Forelimb muscle (tissue), 1 donor: ENCODE data around the gene CASKIN1. TPM values are rescaled to one million over a fixed set of nuclear protein-coding genes. Genes with fewer than 3 reads are reported as not detected.
"Not testable (repeated sequence)": the region's sequence is repeated elsewhere in the genome, so short reads cannot be mapped to it uniquely, and the experiment has no call there.

ENCODE experiments used
- DNase-seq: peaks from one replicate; pipeline ENCODE4 v3.0.0-alpha.2; 2013; ENCODE audit warnings: low read depth
- polyA plus RNA-seq: library from polyadenylated mRNA; unstranded; fragments of 120-200 nt; gene quantifications from one replicate; pipeline ENCODE4 v1.2.1, GENCODE V29; 2013; ENCODE audit not compliant: insufficient read length

The CASKIN1 gene
- polyA plus RNA-seq, 1 donor = 2.3 TPM

- no peak for DNase-seq
Observed at GRCh38 chr16:2211923-2212347, 15.5 kb upstream of the CASKIN1 start.

- DNase-seq = no peak
Observed at GRCh38 chr16:2210386-2211365, 14.3 kb upstream of the CASKIN1 start, which contains the start of gene BRICD5. TSS of gene BRICD5 (minus strand) at chr16:2210863. CDS start at chr16:2210833, 30 bp downstream.

DNA sequence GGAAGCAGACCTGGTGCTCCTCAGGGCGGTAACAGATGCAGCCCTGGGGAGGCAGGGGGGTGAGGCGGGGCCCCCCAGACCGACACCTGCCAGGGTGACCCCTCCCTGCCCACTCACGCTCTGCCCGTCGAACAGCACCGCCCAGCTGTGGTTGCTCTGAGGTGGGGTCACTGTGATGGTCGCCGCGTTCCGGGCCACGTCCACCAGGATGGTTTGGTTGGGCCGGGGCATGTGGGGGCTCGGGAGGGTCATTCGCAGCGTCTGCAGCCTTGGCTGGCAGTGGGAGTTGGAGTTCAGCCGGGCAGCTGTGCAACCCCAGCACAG is 13.6 kb upstream of the CASKIN1 start:
- no peak for DNase-seq

GRCh38 chr16:2209258-2210008 is 13.0 kb upstream of the CASKIN1 start:
- no peak for DNase-seq

DNA sequence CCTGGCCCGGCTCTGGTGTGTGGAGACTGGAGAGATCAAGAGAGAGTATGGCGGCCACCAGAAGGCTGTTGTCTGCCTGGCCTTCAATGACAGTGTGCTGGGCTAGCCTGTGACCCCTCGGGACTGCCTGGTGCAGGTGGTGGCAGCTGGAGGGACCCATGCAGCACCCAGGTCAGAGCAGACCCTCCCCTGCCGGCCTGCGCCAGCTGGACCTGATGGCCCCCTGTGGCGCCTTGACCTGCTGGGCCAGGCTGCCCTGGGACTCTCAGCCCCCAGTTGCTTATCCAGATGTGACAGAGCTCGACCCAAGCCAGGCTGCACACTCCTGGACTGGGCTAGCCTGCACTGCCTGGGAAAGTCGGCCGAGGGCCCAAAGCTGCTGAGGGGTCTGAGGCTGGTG is 12.4 kb upstream of the CASKIN1 start:
- no peak for DNase-seq

DNA sequence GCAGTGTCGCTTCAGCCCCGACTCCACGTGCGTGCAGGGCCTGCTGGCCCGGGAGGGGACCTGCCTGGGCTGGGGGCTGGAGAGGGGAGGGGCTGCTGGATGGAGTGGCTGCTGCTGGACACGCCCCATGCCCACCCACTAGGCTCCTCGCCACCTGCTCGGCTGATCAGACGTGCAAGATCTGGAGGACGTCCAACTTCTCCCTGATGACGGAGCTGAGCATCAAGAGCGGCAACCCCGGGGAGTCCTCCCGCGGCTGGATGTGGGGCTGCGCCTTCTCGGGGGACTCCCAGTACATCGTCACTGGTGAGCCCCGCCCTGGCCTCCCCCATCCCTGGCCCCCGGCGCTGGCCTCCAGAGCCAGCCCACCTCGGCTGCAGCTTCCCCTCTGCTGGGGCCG is 11.9 kb upstream of the CASKIN1 start:
- no peak for DNase-seq

DNA sequence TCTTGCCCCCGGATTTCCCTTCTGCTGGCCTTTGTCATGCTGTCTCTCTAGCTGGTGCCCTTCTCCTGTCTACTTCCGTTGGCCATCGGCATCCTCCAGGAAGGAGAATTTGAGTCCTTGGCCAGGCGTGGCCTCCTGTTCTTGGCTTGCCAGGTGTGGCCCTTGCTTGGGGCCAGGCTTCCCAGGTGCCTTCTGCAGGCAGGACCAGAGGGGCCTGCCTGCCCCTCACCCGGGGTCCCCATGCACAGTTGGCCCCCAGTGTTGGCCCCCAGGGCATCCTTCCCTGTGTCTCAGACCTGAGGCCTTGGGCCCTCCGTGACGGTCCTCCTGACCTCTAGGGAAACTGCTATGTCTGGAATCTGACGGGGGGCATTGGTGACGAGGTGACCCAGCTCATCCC is 11.5 kb upstream of the CASKIN1 start:
- DNase-seq = no peak

DNA sequence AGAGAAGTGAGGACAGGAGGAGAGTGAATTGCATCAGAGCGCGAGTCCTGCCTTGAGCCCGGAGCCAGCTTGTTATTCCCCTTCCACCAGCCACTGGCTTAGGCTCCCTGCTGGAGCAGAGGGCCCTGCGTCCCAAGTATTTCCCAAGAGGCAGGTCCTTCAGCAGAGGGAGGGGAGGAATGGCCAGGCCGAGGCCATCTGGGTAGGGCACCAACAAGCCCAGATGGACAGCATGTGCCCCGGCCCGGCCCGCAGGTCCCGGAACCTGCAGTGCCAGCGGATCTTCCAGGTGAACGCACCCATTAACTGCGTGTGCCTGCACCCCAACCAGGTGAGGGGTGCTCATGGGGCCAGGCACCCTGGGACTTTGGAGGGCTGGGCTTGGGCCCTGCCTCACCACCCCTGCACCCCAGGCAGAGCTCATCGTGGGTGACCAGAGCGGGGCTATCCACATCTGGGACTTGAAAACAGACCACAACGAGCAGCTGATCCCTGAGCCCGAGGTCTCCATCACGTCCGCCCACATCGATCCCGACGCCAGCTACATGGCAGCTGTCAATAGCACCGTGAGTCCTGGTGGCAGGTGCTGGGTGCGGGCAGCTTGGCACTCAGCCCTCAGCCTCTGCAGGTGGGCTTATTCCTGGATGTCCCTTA is 10.5 kb upstream of the CASKIN1 start:
- no peak for DNase-seq

DNA sequence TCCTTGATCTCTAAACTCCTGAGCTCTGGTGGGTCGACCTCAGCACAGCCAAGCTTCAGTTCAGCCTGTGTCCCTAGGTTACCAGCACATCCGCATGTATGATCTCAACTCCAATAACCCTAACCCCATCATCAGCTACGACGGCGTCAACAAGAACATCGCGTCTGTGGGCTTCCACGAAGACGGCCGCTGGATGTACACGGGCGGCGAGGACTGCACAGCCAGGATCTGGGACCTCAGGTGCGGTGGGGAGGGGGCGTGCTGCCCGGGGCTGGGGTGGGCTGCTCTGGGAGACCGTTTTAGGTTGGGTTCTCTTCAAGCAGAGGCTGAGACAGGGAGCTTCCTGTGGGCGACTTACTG is 10.0 kb upstream of the CASKIN1 start:
- DNase-seq = no peak

DNA sequence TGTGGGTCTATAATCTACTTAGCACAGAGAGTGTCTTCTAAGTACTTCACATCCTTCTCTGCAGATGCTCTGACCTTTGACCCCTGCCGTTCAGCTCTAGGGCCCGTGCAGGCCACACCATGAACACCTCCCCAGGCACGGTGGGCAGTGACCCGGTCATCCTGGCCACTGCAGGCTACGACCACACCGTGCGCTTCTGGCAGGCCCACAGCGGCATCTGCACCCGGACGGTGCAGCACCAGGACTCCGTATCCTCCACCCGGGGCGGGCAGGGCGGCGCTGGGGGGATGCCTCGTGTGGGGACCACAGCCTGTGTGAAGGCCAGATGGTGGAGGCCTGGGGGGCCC is 9.5 kb upstream of the CASKIN1 start:
- DNase-seq = no peak

- peak; percentile 67 for DNase-seq
Observed at GRCh38 chr16:2205104-2205966, 8.9 kb upstream of the CASKIN1 start, which contains the start of gene MLST8. TSS of gene MLST8 (plus strand) at chr16:2205454. CDS start at chr16:2206086, 632 bp downstream.

DNA sequence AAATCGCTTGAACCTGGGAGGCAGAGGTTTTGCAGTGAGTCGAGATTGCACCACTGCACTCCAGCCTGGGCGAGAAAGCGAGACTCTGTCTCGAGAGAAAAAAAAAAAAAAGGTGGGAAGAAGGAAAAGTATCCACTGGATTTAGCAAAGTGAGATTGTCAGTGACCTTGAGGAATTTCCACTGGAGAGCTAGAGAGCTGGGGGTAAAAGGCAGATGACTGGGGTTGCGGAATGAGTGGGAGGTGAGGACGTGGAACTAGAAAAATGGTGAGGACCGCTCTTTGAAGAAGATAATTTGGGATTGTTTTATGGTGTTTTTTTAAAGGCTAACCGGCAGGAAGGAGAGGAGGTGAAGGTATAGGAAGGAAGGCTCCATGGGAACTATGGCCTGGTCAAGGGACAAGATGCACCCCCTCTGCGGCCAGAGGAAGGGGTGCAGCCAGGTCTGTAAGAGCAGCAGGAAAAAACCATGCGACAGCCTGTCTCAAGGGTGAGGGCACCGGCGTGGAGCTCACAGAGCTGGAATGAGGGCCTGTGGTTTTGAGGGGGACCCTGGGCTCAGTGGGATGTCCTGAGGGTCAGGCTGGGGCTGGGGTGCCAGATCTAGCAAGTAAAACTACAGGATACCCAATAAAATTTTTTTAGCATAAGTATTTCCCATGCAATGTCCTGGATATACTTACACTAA is 8.2 kb upstream of the CASKIN1 start:
- DNase-seq = no peak

GRCh38 chr16:2203119-2203688 is 6.8 kb upstream of the CASKIN1 start:
- not testable (repeated sequence) for DNase-seq

DNA sequence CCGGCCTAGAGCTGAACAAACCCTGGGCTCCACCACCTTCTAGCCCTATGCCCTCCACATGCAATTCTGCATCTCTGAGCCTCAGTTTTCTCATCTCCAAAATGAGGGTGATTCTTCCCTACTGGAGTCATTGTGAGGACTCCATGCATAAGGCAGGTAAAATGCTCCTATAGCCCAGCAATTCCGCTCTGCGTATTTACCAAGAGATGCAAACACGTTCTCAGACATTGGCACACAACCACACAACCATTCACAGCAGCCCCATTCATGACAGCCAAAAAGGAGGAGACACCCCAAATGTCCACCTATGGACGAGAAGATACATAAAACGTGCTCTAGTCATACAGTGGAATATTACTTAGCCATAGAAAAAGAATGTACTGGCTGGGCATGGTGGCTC is 3.9 kb upstream of the CASKIN1 start:
- no peak for DNase-seq

DNA sequence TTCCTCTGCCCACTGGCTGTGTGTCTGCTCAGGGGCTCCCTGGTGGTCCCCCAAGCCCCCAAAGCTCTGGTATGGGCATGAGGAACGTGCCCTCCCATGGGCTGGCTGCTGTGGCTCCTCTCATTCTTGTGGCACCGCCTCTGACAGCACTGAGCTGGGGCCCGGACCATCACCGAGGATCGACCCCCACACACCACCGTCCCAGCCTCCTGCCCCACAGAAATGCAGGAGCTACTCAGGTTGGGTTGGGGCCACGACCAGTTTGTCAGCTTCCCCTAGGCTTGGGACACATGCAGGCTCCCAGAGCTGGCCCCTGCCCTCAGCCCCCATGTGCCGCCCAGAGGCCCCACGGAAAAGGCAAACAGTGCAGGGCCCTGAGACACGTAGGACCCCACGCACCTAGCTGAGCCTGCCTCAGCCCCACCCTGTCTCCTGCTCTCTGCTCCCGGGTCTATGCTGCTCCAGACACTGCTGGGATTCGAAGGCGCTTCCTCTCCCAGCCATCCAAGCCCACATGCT is 3.3 kb upstream of the CASKIN1 start:
- DNase-seq = no peak

- no peak for DNase-seq
Observed at GRCh38 chr16:2199095-2199494, 2.7 kb upstream of the CASKIN1 start.

DNA sequence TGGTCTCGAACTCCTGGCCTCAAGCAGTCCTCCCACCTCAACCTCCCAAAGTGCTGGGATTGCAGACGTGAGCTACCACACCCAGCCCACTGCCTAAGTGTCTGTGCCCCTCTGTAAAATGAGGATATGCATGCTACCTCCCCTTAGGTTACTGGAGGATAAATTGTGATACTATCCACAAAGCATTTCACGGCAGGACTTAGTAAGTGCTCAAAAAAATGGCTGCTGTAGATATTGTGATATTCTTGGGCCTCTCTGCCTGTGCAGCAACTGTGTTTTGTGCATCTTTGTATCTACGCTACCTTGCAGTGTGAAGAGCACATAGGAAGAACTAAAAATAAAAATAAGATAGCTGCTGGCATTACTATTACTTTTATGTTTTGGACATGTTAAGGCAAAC is 1.9 kb upstream of the CASKIN1 start:
- no peak for DNase-seq

DNA sequence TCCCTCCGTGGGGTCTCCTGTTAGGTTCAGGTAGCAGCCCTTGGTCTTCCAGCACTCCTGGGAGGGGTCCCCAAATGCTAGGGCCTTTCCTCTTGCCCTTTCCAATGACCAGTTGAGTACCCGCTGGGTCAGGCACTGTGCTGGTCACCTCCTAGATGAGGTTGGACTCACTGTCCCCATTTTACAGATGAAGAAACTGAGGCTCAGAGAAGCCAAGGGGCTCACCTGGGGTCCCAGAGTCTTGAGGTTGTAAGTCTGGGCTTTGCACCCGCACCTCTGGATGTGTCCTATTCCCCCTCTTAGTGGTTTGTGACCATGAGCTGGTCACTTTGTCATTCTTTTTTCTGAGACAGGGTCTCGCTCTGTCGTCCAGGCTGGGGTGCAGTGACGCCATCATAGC is 1.4 kb upstream of the CASKIN1 start:
- DNase-seq = no peak

- no peak for DNase-seq
Observed at GRCh38 chr16:2196981-2197511, 641 bp upstream of the CASKIN1 start.
